ENCODE measurements around the gene CMKLR1.

CMKLR1 gene

GRCh38 chr12:108367436-108367835, 28.3 kb upstream of the CMKLR1 start:
- H3K4me2 ChIP-seq (ENCODE audit: low read depth, low read length) = no peak overlapping the region
- no peaks in the 10 kb centered on the region for H3K4me1 ChIP-seq (ENCODE audit: low read length)
- no peak for DNase-seq
- no peaks in the 10 kb centered on the region for H4K20me1 ChIP-seq (ENCODE audit: insufficient read depth, low read length)
- no peaks in the 10 kb centered on the region for H3K79me2 ChIP-seq (ENCODE audit: low read length)
- no peaks in the 10 kb centered on the region for H3K9me3 ChIP-seq (replicated peaks; ENCODE audit: insufficient read depth, low read length)
- no peaks in the 10 kb centered on the region for H3F3A ChIP-seq (ENCODE audit: insufficient read depth, low read length)
- TF ChIP-seq, protein P1, sequence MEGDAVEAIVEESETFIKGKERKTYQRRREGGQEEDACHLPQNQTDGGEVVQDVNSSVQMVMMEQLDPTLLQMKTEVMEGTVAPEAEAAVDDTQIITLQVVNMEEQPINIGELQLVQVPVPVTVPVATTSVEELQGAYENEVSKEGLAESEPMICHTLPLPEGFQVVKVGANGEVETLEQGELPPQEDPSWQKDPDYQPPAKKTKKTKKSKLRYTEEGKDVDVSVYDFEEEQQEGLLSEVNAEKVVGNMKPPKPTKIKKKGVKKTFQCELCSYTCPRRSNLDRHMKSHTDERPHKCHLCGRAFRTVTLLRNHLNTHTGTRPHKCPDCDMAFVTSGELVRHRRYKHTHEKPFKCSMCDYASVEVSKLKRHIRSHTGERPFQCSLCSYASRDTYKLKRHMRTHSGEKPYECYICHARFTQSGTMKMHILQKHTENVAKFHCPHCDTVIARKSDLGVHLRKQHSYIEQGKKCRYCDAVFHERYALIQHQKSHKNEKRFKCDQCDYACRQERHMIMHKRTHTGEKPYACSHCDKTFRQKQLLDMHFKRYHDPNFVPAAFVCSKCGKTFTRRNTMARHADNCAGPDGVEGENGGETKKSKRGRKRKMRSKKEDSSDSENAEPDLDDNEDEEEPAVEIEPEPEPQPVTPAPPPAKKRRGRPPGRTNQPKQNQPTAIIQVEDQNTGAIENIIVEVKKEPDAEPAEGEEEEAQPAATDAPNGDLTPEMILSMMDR (IDR thresholded peaks at IDR 0.05; ENCODE audit: low read length) = no peak
- TF ChIP-seq EZH2 (optimal IDR thresholded peaks at IDR 0.05; ENCODE audit: low read depth, low read length) = no peak
- TF ChIP-seq EZH2phosphoT487 (IDR thresholded peaks at IDR 0.05; ENCODE audit: low read length) = no peak
- H3K27ac ChIP-seq (ENCODE audit: low read length) = no peak overlapping the region
- H3K9ac ChIP-seq (ENCODE audit: low read length) = no peak overlapping the region
- H3K9me2 ChIP-seq (replicated peaks; ENCODE audit: insufficient read depth, low read length) = no peaks in the 10 kb centered on the region
- H3K4me3 ChIP-seq (ENCODE audit: low read length) = no peak overlapping the region
- H3K27me3 ChIP-seq (replicated peaks; ENCODE audit: insufficient read depth, low read length) = peaks cover 8% of the 10 kb centered on the region; the same call in 1 of the 2 replicates
- no peaks in the 10 kb centered on the region for H3K36me3 ChIP-seq (replicated peaks; ENCODE audit: insufficient read depth, low read length)
- no peak overlapping the region for H2AFZ ChIP-seq (ENCODE audit: low read length)

DNA sequence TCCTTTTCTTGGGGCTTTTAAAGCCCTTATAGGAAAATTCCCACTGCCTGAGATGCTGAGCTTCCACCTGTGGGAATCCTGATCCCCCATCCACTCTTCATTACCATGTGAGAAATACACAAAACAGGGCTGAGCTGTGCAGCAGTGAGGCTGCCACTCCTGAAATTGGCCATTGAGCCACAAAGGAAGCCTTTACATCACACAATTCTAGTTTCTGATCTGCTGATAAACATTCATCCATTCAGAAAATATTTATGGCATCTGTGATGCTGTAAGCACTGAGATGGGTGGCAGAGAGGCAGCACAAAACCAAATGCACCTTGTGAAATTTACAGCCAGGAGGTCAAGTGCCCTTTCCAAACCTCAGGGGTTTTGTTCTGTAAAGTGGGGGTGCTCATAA, 26.2 kb upstream of the CMKLR1 start:
- DNase-seq = no peak
- H2AFZ ChIP-seq (ENCODE audit: low read length) = no peak overlapping the region
- H4K20me1 ChIP-seq (ENCODE audit: insufficient read depth, low read length) = no peaks in the 10 kb centered on the region
- no peak overlapping the region for H3K4me3 ChIP-seq (ENCODE audit: low read length)
- no peaks in the 10 kb centered on the region for H3K36me3 ChIP-seq (replicated peaks; ENCODE audit: insufficient read depth, low read length)
- H3K27me3 ChIP-seq (replicated peaks; ENCODE audit: insufficient read depth, low read length) = peaks cover 8% of the 10 kb centered on the region; the same call in 1 of the 2 replicates
- TF ChIP-seq EZH2phosphoT487 (IDR thresholded peaks at IDR 0.05; ENCODE audit: low read length) (no peak), EZH2 (optimal IDR thresholded peaks at IDR 0.05; ENCODE audit: low read depth, low read length) (no peak)
- TF ChIP-seq, protein P1 (IDR thresholded peaks at IDR 0.05; ENCODE audit: low read length) = no peak
- H3K27ac ChIP-seq (ENCODE audit: low read length) = no peak overlapping the region
- H3K4me1 ChIP-seq (ENCODE audit: low read length) = no peaks in the 10 kb centered on the region
- H3K9ac ChIP-seq (ENCODE audit: low read length) = no peak overlapping the region
- no peaks in the 10 kb centered on the region for H3F3A ChIP-seq (ENCODE audit: insufficient read depth, low read length)
- H3K79me2 ChIP-seq (ENCODE audit: low read length) = no peaks in the 10 kb centered on the region
- no peaks in the 10 kb centered on the region for H3K9me2 ChIP-seq (replicated peaks; ENCODE audit: insufficient read depth, low read length)
- no peak overlapping the region for H3K4me2 ChIP-seq (ENCODE audit: low read depth, low read length)
- H3K9me3 ChIP-seq (replicated peaks; ENCODE audit: insufficient read depth, low read length) = no peaks in the 10 kb centered on the region

DNA sequence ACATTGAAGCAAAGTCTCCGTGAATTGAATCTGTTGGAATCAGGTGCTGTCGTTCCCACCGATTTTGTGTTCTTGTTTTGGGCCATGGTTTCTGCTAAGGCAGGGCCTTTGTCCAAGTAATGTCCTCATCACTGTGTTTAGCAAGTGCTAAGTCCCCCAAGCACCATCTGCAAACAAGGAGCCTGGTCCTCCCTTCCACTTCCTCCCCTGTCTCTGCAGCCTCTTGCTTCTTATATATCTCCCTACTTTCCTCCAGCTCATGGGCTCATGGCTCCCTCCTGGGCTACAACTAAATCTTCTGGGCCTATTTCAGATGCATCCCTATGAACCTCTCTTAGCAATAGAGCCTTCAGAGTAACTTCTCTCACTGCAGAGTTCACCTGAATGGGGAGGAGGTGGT, 25.8 kb upstream of the CMKLR1 start:
- no peaks in the 10 kb centered on the region for H3K4me1 ChIP-seq (ENCODE audit: low read length)
- no peak overlapping the region for H3K9ac ChIP-seq (ENCODE audit: low read length)
- H3K27me3 ChIP-seq (replicated peaks; ENCODE audit: insufficient read depth, low read length) = peaks cover 8% of the 10 kb centered on the region; the same call in 1 of the 2 replicates
- DNase-seq = no peak
- H3K4me3 ChIP-seq (ENCODE audit: low read length) = no peak overlapping the region
- TF ChIP-seq EZH2 (optimal IDR thresholded peaks at IDR 0.05; ENCODE audit: low read depth, low read length) = no peak
- TF ChIP-seq, protein P1 (IDR thresholded peaks at IDR 0.05; ENCODE audit: low read length) = no peak
- no peak for TF ChIP-seq EZH2phosphoT487 (IDR thresholded peaks at IDR 0.05; ENCODE audit: low read length)
- no peaks in the 10 kb centered on the region for H3K9me3 ChIP-seq (replicated peaks; ENCODE audit: insufficient read depth, low read length)
- no peaks in the 10 kb centered on the region for H3K9me2 ChIP-seq (replicated peaks; ENCODE audit: insufficient read depth, low read length)
- H3F3A ChIP-seq (ENCODE audit: insufficient read depth, low read length) = no peaks in the 10 kb centered on the region
- no peak overlapping the region for H2AFZ ChIP-seq (ENCODE audit: low read length)
- H4K20me1 ChIP-seq (ENCODE audit: insufficient read depth, low read length) = no peaks in the 10 kb centered on the region
- no peaks in the 10 kb centered on the region for H3K79me2 ChIP-seq (ENCODE audit: low read length)
- no peak overlapping the region for H3K27ac ChIP-seq (ENCODE audit: low read length)
- H3K36me3 ChIP-seq (replicated peaks; ENCODE audit: insufficient read depth, low read length) = no peaks in the 10 kb centered on the region
- no peak overlapping the region for H3K4me2 ChIP-seq (ENCODE audit: low read depth, low read length)

All from MM.1S (cell line).